Astrocyte (in vitro differentiated cells and primary cell): ENCODE measurements around the gene LCN1. TPM values are rescaled to one million over a fixed set of nuclear protein-coding genes. Genes with fewer than 3 reads are reported as not detected.

Experiments used
- DNase-seq: peaks from one replicate; pipeline ENCODE4 v3.0.0-alpha.2; 2010; ENCODE audit warnings: low read depth
- FAIRE-seq: peaks from 2 replicates; lab custom pipeline; 2011; peaks lifted over from hg19 to GRCh38; lab: Jason Lieb, UNC
- H2AFZ ChIP-seq: 2 replicates; pipeline ENCODE4 v1.6.0; 2012; ENCODE audit warnings: low read depth, low read length, inconsistent platforms
- H3K27ac ChIP-seq: 2 replicates; pipeline ENCODE4 v1.5.1; 2011; ENCODE audit warnings: low read depth, low read length, inconsistent platforms
- H3K27me3 ChIP-seq: 2 replicates; pipeline ENCODE4 v1.6.0; 2011; ENCODE audit warnings: low read length, inconsistent platforms; ENCODE audit not compliant: insufficient read depth
- H3K36me3 ChIP-seq: 2 replicates; pipeline ENCODE4 v1.5.1; 2011; ENCODE audit warnings: low read length, inconsistent platforms; ENCODE audit not compliant: insufficient read depth
- H3K4me1 ChIP-seq: 2 replicates; pipeline ENCODE4 v1.5.1; 2011; ENCODE audit warnings: low read length, inconsistent platforms; ENCODE audit not compliant: insufficient read depth
- H3K4me2 ChIP-seq: 2 replicates; pipeline ENCODE4 v1.6.0; 2012; ENCODE audit warnings: low read length, inconsistent platforms
- H3K4me3 ChIP-seq: 2 replicates; pipeline ENCODE4 v1.5.1; 2011; ENCODE audit warnings: low read depth, mild to moderate bottlenecking, low read length, inconsistent platforms; ENCODE audit not compliant: insufficient read depth
- H3K79me2 ChIP-seq: 2 replicates; pipeline ENCODE4 v1.6.0; 2012; ENCODE audit warnings: mild to moderate bottlenecking, low read length, inconsistent platforms; ENCODE audit not compliant: insufficient read depth
- H3K9ac ChIP-seq: 2 replicates; pipeline ENCODE4 v1.6.0; 2012; ENCODE audit warnings: mild to moderate bottlenecking, low read length, inconsistent platforms
- H3K9me3 ChIP-seq: 2 replicates; pipeline ENCODE4 v1.5.1; 2012; ENCODE audit warnings: low read depth, mild to moderate bottlenecking, low read length, inconsistent platforms; ENCODE audit not compliant: insufficient read depth
- H4K20me1 ChIP-seq: 2 replicates; pipeline ENCODE4 v1.6.0; 2012; ENCODE audit warnings: low read length, inconsistent platforms; ENCODE audit not compliant: insufficient read depth
- H3K27ac Mint-ChIP-seq: one replicate; pipeline ENCODE4 v1.8.0; 2021; ENCODE audit warnings: mild to moderate bottlenecking, mixed read lengths; ENCODE audit not compliant: unreplicated experiment
- H3K27me3 Mint-ChIP-seq: one replicate; pipeline ENCODE4 v1.8.0; 2021; ENCODE audit warnings: low read depth, mixed read lengths; ENCODE audit not compliant: unreplicated experiment
- H3K36me3 Mint-ChIP-seq: one replicate; pipeline ENCODE4 v1.8.0; 2021; ENCODE audit warnings: low read depth, mixed read lengths; ENCODE audit not compliant: unreplicated experiment
- H3K4me1 Mint-ChIP-seq: one replicate; pipeline ENCODE4 v1.8.0; 2021; ENCODE audit warnings: low read depth, mixed read lengths; ENCODE audit not compliant: unreplicated experiment
- H3K4me3 Mint-ChIP-seq: one replicate; pipeline ENCODE4 v1.8.0; 2021; ENCODE audit warnings: mild to moderate bottlenecking, moderate library complexity, mixed read lengths; ENCODE audit not compliant: unreplicated experiment
- H3K9me3 Mint-ChIP-seq: one replicate; pipeline ENCODE4 v1.8.0; 2021; ENCODE audit warnings: mild to moderate bottlenecking, mixed read lengths; ENCODE audit not compliant: unreplicated experiment
- EZH2 ChIP-seq: IDR thresholded peaks from 2 replicates; pipeline ENCODE4 v1.6.1; 2012; ENCODE audit warnings: mild to moderate bottlenecking, low read length, inconsistent platforms; ENCODE audit not compliant: insufficient read depth
- total RNA-seq: library from RNA; stranded (reverse); gene quantifications from 2 replicates; pipeline ENCODE4 v1.2.1, GENCODE V29; 2021
- TF ChIP-seq, protein P1 (sequence below): IDR thresholded peaks from 2 replicates; pipeline ENCODE4 v1.5.1; 2011; ENCODE audit warnings: low read depth, mild to moderate bottlenecking, inconsistent platforms, low read length, moderate library complexity; ENCODE audit not compliant: insufficient read depth

LCN1 gene
- total RNA-seq, 1 donor from 2014 or later: not detected

DNA sequence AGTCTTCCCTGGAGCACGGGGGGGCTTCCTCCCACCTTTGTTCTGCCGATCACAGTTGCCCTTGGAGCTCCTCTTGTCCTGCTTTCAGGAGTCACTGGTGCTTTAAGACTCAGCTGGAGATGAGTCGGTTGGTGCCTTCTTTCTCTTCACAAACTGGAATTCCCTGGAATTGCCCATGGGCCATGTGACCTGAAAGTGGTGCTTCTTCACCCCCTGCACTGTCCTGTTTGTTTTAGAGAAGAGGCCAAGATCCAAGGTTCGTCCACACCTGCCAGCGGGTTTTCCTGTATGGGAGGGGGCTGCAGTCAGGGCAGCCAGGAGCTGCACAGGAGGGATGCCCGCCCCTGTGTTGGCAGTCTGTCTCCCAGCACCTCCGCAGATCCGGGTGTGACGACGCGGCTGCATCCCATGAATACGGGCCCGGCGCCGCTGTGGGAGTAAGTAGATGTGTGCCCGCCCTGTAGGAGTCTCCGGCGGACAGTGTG, 30.2 kb upstream of the LCN1 start:
- FAIRE-seq: no peak
- Histone ChIP-seq H3K4me3 (no peak overlapping the region), H3K9me3 (no peaks in the 10 kb centered on the region), H3K4me1 (no peaks in the 10 kb centered on the region), H3K36me3 (no peaks in the 10 kb centered on the region), H3K4me2 (no peak overlapping the region), H3K9ac (no peak overlapping the region), H3K79me2 (no peaks in the 10 kb centered on the region), H3K27me3 (no peaks in the 10 kb centered on the region), H3K27ac (no peak overlapping the region), H2AFZ (no peak overlapping the region), H4K20me1 (no peaks in the 10 kb centered on the region)
- TF ChIP-seq EZH2: no peak
- TF ChIP-seq, protein P1, sequence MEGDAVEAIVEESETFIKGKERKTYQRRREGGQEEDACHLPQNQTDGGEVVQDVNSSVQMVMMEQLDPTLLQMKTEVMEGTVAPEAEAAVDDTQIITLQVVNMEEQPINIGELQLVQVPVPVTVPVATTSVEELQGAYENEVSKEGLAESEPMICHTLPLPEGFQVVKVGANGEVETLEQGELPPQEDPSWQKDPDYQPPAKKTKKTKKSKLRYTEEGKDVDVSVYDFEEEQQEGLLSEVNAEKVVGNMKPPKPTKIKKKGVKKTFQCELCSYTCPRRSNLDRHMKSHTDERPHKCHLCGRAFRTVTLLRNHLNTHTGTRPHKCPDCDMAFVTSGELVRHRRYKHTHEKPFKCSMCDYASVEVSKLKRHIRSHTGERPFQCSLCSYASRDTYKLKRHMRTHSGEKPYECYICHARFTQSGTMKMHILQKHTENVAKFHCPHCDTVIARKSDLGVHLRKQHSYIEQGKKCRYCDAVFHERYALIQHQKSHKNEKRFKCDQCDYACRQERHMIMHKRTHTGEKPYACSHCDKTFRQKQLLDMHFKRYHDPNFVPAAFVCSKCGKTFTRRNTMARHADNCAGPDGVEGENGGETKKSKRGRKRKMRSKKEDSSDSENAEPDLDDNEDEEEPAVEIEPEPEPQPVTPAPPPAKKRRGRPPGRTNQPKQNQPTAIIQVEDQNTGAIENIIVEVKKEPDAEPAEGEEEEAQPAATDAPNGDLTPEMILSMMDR: no peak
- Mint-ChIP-seq H3K4me1 (peaks cover 2% of the 10 kb centered on the region), H3K27me3 (no peaks in the 10 kb centered on the region), H3K36me3 (peaks cover 4% of the 10 kb centered on the region), H3K4me3 (no peak overlapping the region), H3K27ac (no peak overlapping the region), H3K9me3 (no peaks in the 10 kb centered on the region)
- no peak for DNase-seq

DNA sequence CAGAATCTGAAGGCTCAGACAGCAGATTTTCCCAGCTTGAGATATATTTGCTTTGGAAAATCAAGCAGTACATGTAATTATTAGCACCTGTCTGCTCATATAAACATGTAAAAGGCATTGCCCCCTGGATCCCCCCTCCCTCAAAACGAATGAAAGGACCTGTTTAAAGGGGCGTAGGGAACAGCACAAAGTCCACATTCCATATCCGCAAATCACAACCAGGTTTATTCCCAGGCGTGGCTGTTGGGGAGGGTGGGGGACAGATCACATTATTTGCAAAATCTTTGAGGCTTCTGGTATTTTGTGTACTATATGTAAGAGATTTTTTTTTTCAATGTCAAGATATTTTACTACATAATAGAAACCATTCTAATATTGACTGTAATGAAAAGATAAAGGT, 29.5 kb upstream of the LCN1 start:
- H3K27ac ChIP-seq: no peak overlapping the region
- H3K27me3 ChIP-seq: no peaks in the 10 kb centered on the region
- H3K4me1 ChIP-seq: no peaks in the 10 kb centered on the region
- Mint-ChIP-seq H3K27me3 (no peaks in the 10 kb centered on the region), H3K36me3 (peaks cover 4% of the 10 kb centered on the region), H3K9me3 (no peaks in the 10 kb centered on the region), H3K4me1 (peaks cover 2% of the 10 kb centered on the region), H3K4me3 (no peak overlapping the region), H3K27ac (no peak overlapping the region)
- no peaks in the 10 kb centered on the region for H3K9me3 ChIP-seq
- DNase-seq: no peak
- H3K36me3 ChIP-seq: no peaks in the 10 kb centered on the region
- H2AFZ ChIP-seq: no peak overlapping the region
- TF ChIP-seq, protein P1: no peak
- no peak for TF ChIP-seq EZH2
- no peak overlapping the region for H3K4me2 ChIP-seq
- no peaks in the 10 kb centered on the region for H3K79me2 ChIP-seq
- no peak overlapping the region for H3K4me3 ChIP-seq
- H3K9ac ChIP-seq: no peak overlapping the region
- H4K20me1 ChIP-seq: no peaks in the 10 kb centered on the region
- no peak for FAIRE-seq

DNA sequence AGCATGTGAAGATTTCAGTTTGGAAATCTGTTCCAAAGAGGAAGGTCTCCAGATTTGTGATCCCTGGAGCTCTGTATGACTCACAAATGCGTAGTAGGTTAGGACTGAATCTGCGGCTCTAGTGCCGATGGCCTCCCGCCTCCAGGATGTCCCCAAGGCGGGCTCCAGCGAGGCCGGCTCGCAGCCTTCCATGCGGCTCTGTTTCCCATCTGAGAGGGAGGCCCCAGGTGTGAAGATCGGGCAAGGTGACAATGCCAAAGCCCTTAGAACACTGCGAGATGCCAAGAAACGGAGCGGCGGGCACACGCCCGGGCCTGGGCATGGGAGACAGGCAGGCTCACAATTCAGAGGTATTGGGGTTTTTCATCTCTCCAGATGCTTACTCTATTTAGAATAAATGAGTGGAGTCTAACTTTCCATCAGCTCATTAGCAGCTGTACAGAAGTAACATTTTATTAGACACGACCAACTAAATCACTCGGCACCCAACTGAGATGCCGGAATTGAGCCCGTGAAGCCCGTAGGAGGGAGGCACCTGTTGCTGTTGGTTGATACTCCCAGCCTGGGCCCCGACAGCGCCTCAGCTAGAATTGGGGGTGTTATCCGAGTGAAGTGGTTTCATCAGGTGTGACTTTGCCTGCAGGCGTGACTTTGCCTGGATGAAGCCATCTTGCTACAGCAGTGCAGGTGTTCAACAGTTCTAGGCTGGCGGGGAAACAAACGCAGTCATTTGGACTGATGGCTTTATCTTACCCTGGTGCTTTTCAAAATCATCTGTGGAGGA, 28.2 kb upstream of the LCN1 start:
- Histone ChIP-seq H3K4me1 (no peaks in the 10 kb centered on the region), H3K79me2 (no peaks in the 10 kb centered on the region), H3K4me3 (no peak overlapping the region), H3K9ac (no peak overlapping the region), H3K27me3 (no peaks in the 10 kb centered on the region), H3K4me2 (no peak overlapping the region), H3K27ac (no peak overlapping the region), H3K9me3 (no peaks in the 10 kb centered on the region), H3K36me3 (no peaks in the 10 kb centered on the region), H2AFZ (no peak overlapping the region), H4K20me1 (no peaks in the 10 kb centered on the region)
- FAIRE-seq (no peak), DNase-seq (no peak)
- H3K27me3 Mint-ChIP-seq: no peaks in the 10 kb centered on the region
- H3K36me3 Mint-ChIP-seq: no peaks in the 10 kb centered on the region
- no peak overlapping the region for H3K27ac Mint-ChIP-seq
- peaks cover 2% of the 10 kb centered on the region for H3K4me1 Mint-ChIP-seq
- no peaks in the 10 kb centered on the region for H3K9me3 Mint-ChIP-seq
- H3K4me3 Mint-ChIP-seq: no peak overlapping the region
- TF ChIP-seq, protein P1: no peak
- no peak for TF ChIP-seq EZH2
